Measurements from ENCODE around the gene GLDC. TPM values are rescaled to one million over a fixed set of nuclear protein-coding genes. Genes with fewer than 3 reads are reported as not detected.

Gene GLDC
- total RNA-seq, 2 donors from 2014 or later: 3.0 to 7.9 TPM

GRCh38 chr9:6677803-6678202 is 32.3 kb upstream of the GLDC start:
- no peak for TF ChIP-seq CTCF (IDR thresholded peaks at IDR 0.05)
- H3K27me3 ChIP-seq (replicated peaks; ENCODE audit: insufficient read depth): no peaks in the 10 kb centered on the region
- no peaks in the 10 kb centered on the region for H3K9me3 ChIP-seq
- H3K4me3 ChIP-seq: no peak overlapping the region
- ATAC-seq (ENCODE audit: insufficient number of reproducible peaks, low FRiP score, low read depth) (no peak), DNase-seq (ENCODE audit: low spot score) (no peak)
- no peak overlapping the region for H3K27ac ChIP-seq
- no peaks in the 10 kb centered on the region for H3K36me3 ChIP-seq
- H3K4me1 ChIP-seq (ENCODE audit: control insufficient read depth in 1 of 2, low read depth in 2 of 2): peaks cover 6 to 9% of the 10 kb centered on the region in 2 donors

GRCh38 chr9:6676254-6676921 is 30.9 kb upstream of the GLDC start:
- ATAC-seq (ENCODE audit: insufficient number of reproducible peaks, low FRiP score, low read depth) (no peak), DNase-seq (ENCODE audit: low spot score) (no peak)
- Histone ChIP-seq H3K27me3 (replicated peaks; ENCODE audit: insufficient read depth) (no peaks in the 10 kb centered on the region), H3K36me3 (no peaks in the 10 kb centered on the region), H3K4me3 (no peak overlapping the region), H3K27ac (no peak overlapping the region), H3K4me1 (ENCODE audit: control insufficient read depth in 1 of 2, low read depth in 2 of 2) (no peaks in the 10 kb centered on the region), H3K9me3 (no peaks in the 10 kb centered on the region)
- no peak for TF ChIP-seq CTCF (IDR thresholded peaks at IDR 0.05)

- H3K9me3 ChIP-seq: no peaks in the 10 kb centered on the region
- no peak for DNase-seq (ENCODE audit: low spot score)
- no peak overlapping the region for H3K27ac ChIP-seq
- no peaks in the 10 kb centered on the region for H3K36me3 ChIP-seq
- no peaks in the 10 kb centered on the region for H3K27me3 ChIP-seq (replicated peaks; ENCODE audit: insufficient read depth)
- ATAC-seq (ENCODE audit: insufficient number of reproducible peaks, low FRiP score, low read depth): no peak
- no peak overlapping the region for H3K4me3 ChIP-seq
- H3K4me1 ChIP-seq (ENCODE audit: control insufficient read depth in 1 of 2, low read depth in 2 of 2): no peaks in the 10 kb centered on the region
- TF ChIP-seq CTCF (IDR thresholded peaks at IDR 0.05): no peak
Measured at GRCh38 chr9:6675268-6675667, 29.7 kb upstream of the GLDC start.

GRCh38 chr9:6673326-6674025 is 27.9 kb upstream of the GLDC start:
- H3K4me1 ChIP-seq (ENCODE audit: control insufficient read depth in 1 of 2, low read depth in 2 of 2): no peaks in the 10 kb centered on the region
- no peak overlapping the region for H3K27ac ChIP-seq
- ATAC-seq (ENCODE audit: insufficient number of reproducible peaks, low FRiP score, low read depth) (no peak), DNase-seq (ENCODE audit: low spot score) (no peak)
- no peaks in the 10 kb centered on the region for H3K27me3 ChIP-seq (replicated peaks; ENCODE audit: insufficient read depth)
- no peak overlapping the region for H3K4me3 ChIP-seq
- no peak for TF ChIP-seq CTCF (IDR thresholded peaks at IDR 0.05)
- H3K36me3 ChIP-seq: no peaks in the 10 kb centered on the region
- H3K9me3 ChIP-seq: no peaks in the 10 kb centered on the region

GRCh38 chr9:6672118-6672517 is 26.6 kb upstream of the GLDC start:
- Histone ChIP-seq H3K9me3 (no peaks in the 10 kb centered on the region), H3K27me3 (replicated peaks; ENCODE audit: insufficient read depth) (no peaks in the 10 kb centered on the region), H3K27ac (no peak overlapping the region), H3K36me3 (no peaks in the 10 kb centered on the region), H3K4me1 (ENCODE audit: control insufficient read depth in 1 of 2, low read depth in 2 of 2) (no peaks in the 10 kb centered on the region), H3K4me3 (no peak overlapping the region)
- ATAC-seq (ENCODE audit: insufficient number of reproducible peaks, low FRiP score, low read depth): no peak
- no peak for DNase-seq (ENCODE audit: low spot score)
- no peak for TF ChIP-seq CTCF (IDR thresholded peaks at IDR 0.05)

Data from thoracic aorta (tissue), 2 donors.